HEK293T (cell line): ENCODE data around the gene DNAJA2.

ENCODE experiments used
- CTCF ChIA-PET: fragments of 350-600 bp; formaldehyde crosslinking; extraction: SDS; loops from one replicate; lab custom pipeline; 2021; ENCODE audit warnings: antibody characterized with exemption, inconsistent platforms; lab: Yijun Ruan, JAX
- POLR2A ChIA-PET: fragments of 350-600 bp; formaldehyde crosslinking; extraction: SDS; loops from one replicate; lab custom pipeline; 2020; ENCODE audit warnings: antibody characterized with exemption, inconsistent platforms; lab: Yijun Ruan, JAX
- DNase-seq: peaks from one replicate; pipeline ENCODE4 v3.0.0; 2012; ENCODE audit warnings: mixed read lengths; ENCODE audit errors: extremely low spot score
- ARNT ChIP-seq: fragments of 450-650 bp; IDR thresholded peaks from 2 replicates; pipeline ENCODE4 v1.6.1; 2017; ENCODE audit warnings: mild to moderate bottlenecking
- BHLHE40 ChIP-seq: fragments of 450-650 bp; IDR thresholded peaks from 2 replicates; pipeline ENCODE4 v1.6.1; 2016; ENCODE audit warnings: mild to moderate bottlenecking, moderate library complexity, borderline replicate concordance
- CTBP1 ChIP-seq: fragments of 450-650 bp; IDR thresholded peaks from 2 replicates; pipeline ENCODE4 v1.6.1; 2016; ENCODE audit warnings: borderline replicate concordance
- ELF4 ChIP-seq: fragments of 450-650 bp; IDR thresholded peaks from 2 replicates; pipeline ENCODE4 v1.6.1; 2017; ENCODE audit warnings: antibody characterized with exemption
- FOXA1 ChIP-seq: fragments of 450-650 bp; IDR thresholded peaks from 2 replicates; pipeline ENCODE4 v1.6.1; 2016; ENCODE audit warnings: mild to moderate bottlenecking
- FOXK2 ChIP-seq: fragments of 450-650 bp; IDR thresholded peaks from 2 replicates; pipeline ENCODE4 v1.6.1; 2016; ENCODE audit warnings: mild to moderate bottlenecking
- FOXM1 ChIP-seq: fragments of 450-650 bp; IDR thresholded peaks from 2 replicates; pipeline ENCODE4 v1.6.1; 2017; ENCODE audit warnings: mild to moderate bottlenecking, borderline replicate concordance
- HDGF ChIP-seq: fragments of 450-650 bp; IDR thresholded peaks from 2 replicates; pipeline ENCODE4 v1.6.1; 2017; ENCODE audit warnings: antibody characterized with exemption, borderline replicate concordance
- L3MBTL2 ChIP-seq: fragments of 450-650 bp; conservative IDR thresholded peaks from 2 replicates; pipeline ENCODE4 v1.6.1; 2016; ENCODE audit warnings: mild to moderate bottlenecking
- LEF1 ChIP-seq: fragments of 450-650 bp; IDR thresholded peaks from 2 replicates; pipeline ENCODE4 v1.6.1; 2017; ENCODE audit warnings: mild to moderate bottlenecking, borderline replicate concordance
- NFRKB ChIP-seq: fragments of 450-650 bp; IDR thresholded peaks from 2 replicates; pipeline ENCODE4 v1.6.1; 2016; ENCODE audit warnings: mild to moderate bottlenecking, moderate library complexity
- SP1 ChIP-seq: fragments of 450-650 bp; IDR thresholded peaks from 2 replicates; pipeline ENCODE4 v1.6.1; 2017
- SUZ12 ChIP-seq: fragments of 450-650 bp; IDR thresholded peaks from 2 replicates; pipeline ENCODE4 v1.6.1; 2016; ENCODE audit warnings: mild to moderate bottlenecking
- TARDBP ChIP-seq: fragments of 450-650 bp; IDR thresholded peaks from 2 replicates; pipeline ENCODE4 v1.6.1; 2016
- ZNF384 ChIP-seq: fragments of 450-650 bp; IDR thresholded peaks from 2 replicates; pipeline ENCODE4 v1.6.1; 2016
- TF ChIP-seq, protein P1 (sequence below): fragments of 450-650 bp; IDR thresholded peaks from 2 replicates; pipeline ENCODE4 v1.6.1; 2016

Gene DNAJA2

DNA sequence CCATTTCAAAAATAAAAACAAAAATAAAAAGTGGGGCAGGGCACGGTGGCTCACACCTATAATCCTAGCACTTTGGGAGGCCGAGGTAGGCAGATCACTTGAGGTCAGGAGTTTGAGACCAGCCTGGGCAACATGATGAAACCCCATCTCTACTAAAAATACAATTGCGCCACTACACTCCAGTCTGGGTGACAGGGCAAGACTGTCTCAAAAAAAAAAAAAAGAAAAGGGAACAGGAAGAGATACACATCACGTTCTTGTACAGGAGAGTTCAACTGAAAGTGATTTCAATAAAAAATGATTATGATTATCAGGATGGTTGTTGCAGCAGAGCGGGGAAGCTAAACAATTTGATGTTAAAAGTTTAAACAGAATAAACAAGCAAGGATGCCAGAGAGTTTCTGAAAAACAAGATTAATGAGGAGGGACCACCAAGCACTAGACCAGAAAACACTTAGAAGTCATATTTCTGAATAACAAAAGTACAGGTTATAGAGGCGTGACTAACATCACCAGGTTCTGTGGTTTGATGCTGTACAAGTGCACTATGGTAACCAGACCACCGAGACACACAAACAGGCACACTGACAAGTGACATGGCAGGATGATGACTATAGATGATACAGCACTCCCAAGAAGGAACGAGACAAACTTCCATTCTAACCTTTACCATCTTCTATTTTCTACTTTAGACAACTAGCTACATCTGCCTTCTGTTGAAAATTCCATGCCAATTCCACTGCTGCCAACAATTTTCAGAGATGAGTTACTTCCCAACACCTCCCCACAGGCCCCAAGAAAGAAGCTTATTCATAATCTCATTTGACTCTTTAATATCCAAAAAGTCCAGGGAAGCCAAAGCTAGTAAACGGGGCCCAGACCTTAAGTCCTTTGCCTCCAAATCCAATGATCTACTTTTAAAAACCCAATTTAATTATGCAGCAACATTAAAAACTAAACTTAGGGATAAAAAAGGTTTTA, 11.8 kb downstream of the DNAJA2 start:
- ChIA-PET POLR2A (interaction anchor here (2.3 kb wide), 1 partner anchor 13 kb away, joined by 5 read pairs; no protein-coding TSS in a partner anchor), CTCF (no interaction called here)
- no peak for DNase-seq
- TF ChIP-seq ELF4 (no peak), TARDBP (no peak), ZNF384 (no peak), BHLHE40 (no peak), FOXK2 (no peak)
- TF ChIP-seq, protein P1, sequence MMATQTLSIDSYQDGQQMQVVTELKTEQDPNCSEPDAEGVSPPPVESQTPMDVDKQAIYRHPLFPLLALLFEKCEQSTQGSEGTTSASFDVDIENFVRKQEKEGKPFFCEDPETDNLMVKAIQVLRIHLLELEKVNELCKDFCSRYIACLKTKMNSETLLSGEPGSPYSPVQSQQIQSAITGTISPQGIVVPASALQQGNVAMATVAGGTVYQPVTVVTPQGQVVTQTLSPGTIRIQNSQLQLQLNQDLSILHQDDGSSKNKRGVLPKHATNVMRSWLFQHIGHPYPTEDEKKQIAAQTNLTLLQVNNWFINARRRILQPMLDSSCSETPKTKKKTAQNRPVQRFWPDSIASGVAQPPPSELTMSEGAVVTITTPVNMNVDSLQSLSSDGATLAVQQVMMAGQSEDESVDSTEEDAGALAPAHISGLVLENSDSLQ: no peak

DNA sequence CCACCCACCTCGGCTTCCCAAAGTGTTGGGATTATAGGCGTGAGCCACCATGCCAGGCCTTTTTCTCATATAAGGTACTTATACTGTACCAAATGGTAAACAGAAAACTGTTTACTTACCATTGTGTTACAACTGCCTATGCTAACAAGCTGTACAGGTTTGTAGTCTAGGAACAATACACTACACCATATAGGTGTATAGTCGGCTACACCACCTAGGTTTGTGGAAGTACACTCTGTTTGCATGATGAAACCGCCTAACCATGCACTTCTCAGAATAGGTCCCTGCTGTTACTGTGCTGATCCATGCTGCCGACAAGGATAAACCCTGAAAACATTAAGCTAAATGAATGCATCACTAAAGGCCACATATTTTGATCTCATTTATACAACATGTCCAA, 18.9 kb downstream of the DNAJA2 start:
- no peak for TF ChIP-seq HDGF
- TF ChIP-seq, protein P1: no peak
- CTCF ChIA-PET: no interaction called here
- DNase-seq: no peak
- POLR2A ChIA-PET: interaction anchor here (0.8 kb wide), 1 partner anchor 74 kb away, joined by 3 read pairs; no protein-coding TSS in a partner anchor

DNA sequence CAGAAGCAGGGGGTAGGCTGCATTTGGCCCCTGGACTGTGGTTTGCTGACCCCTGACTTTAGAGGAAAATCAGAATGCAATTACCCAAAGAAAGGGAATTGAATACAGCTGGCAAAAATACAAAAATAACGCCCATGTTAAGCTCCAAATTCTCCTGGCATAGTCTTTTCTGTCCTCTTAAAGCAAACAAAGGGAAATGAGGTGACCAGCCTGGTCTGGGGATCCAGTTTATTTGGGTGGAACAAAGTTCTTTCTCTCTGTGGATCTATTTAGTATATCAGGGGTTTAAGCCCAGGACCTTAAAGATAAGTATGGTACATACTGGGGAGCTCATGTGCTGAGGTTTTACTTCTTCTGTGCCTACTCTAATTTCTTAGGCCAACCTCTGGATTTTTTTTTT, 23.5 kb downstream of the DNAJA2 start:
- DNase-seq: no peak
- ChIA-PET POLR2A (no interaction called here), CTCF (interaction anchor here (0.7 kb wide), 1 partner anchor 9 kb away, joined by 6 read pairs; no protein-coding TSS in a partner anchor)
- TF ChIP-seq BHLHE40 (no peak), ELF4 (no peak), NFRKB (no peak), FOXK2 (no peak), FOXM1 (no peak), FOXA1 (no peak), HDGF (no peak), L3MBTL2 (no peak), ZNF384 (no peak), SUZ12 (no peak), SP1 (no peak), CTBP1 (no peak), ARNT (no peak), LEF1 (no peak), TARDBP (no peak)
- TF ChIP-seq, protein P1: no peak

DNA sequence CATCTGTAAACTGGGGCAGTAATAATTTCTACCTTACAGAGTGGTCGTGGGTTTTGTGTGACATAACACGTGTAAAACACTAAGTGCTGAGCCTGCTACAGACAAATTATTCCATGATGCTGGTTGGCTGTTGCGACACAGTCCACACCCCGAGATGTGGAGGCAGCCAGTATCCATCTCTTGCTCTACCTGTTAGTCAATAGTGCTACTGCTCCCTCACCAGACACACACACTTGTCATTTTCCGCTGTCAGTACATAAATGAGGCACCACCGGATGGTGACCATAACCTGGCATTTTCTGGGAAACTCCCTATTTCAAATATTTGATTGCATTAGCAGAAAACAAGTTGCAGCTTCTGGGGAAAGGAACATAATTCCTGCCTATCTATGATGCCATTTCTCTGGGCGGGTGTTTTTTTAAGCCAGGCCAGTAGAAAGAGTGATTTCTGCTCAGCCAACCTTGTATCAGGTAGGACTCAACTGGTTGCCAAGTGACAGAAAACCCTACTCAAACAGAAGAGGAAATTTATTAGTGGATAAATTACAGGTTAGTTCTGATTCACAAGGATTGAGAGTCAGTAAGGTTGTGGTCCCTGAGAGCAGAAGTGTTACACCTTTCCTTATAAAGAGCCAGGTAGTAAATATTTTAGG, 24.1 kb downstream of the DNAJA2 start:
- no peak for TF ChIP-seq FOXA1
- TF ChIP-seq NFRKB: no peak
- TF ChIP-seq BHLHE40: no peak
- TF ChIP-seq SUZ12: no peak
- TF ChIP-seq HDGF: no peak
- CTCF ChIA-PET: interaction anchor here (0.7 kb wide), 1 partner anchor 9 kb away, joined by 6 read pairs; no protein-coding TSS in a partner anchor
- POLR2A ChIA-PET: no interaction called here
- DNase-seq: no peak

DNA sequence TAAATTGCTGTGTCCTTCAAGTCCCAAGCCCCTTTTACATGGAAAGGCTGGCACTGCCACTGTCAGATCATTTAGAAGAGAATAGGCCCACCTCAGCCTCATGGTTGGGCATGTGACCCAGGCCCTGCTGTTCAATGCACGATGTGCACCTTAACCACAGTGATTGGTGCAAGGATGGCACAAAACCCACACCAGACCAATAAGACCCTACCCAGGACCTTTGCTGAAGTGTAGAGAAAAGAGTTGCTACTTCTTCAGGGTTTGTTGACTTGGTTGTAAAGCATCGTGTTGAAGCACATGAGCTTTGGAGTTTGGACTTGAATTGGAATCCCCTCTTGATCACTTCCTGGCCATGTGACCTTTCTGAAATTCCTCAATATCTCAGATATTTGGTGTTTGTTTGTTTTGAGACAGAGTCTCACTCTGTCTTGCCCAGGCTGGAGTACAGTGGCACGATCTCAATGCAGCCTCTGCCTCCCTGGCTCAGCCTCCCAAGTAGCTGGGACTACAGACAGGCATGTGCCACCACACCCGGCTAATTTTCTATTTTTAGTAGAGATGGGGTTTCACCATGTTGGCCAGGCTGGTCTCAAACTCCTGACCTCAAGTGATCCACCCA, 24.8 kb downstream of the DNAJA2 start:
- DNase-seq: no peak
- CTCF ChIA-PET: interaction anchor here (0.7 to 1.1 kb wide), 2 partner anchors 8 to 193 kb away, joined by 3 to 4 read pairs; no protein-coding TSS in a partner anchor
- TF ChIP-seq ZNF384: no peak
- no peak for TF ChIP-seq TARDBP
- TF ChIP-seq ARNT: no peak
- TF ChIP-seq FOXK2: no peak
- TF ChIP-seq L3MBTL2: no peak
- TF ChIP-seq, protein P1: no peak
- POLR2A ChIA-PET: no interaction called here
